ENCODE data around the gene C22orf23.

DNA sequence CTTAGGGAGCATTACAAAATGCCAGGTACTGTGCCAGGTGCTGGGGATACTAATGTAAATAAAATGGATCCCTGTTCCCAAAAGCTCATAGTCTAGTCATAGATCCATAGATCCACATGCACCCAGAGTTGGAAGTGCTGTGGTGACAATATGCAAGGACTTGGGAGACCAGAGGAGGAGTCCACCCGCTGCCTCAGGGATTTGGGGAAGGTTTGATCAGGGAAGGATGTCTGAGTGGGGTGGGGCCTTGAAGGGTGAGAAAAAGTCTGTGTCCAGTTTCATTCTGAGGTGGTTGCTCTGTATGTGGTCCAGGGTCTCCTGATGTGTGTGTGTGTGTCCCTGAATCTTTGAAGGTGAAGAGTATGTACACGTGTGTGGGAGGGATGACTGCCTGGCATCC, 21.8 kb upstream of the C22orf23 start:
- TF ChIP-seq EP300 (IDR thresholded peaks at IDR 0.05) = no peak
- TF ChIP-seq, protein P1, sequence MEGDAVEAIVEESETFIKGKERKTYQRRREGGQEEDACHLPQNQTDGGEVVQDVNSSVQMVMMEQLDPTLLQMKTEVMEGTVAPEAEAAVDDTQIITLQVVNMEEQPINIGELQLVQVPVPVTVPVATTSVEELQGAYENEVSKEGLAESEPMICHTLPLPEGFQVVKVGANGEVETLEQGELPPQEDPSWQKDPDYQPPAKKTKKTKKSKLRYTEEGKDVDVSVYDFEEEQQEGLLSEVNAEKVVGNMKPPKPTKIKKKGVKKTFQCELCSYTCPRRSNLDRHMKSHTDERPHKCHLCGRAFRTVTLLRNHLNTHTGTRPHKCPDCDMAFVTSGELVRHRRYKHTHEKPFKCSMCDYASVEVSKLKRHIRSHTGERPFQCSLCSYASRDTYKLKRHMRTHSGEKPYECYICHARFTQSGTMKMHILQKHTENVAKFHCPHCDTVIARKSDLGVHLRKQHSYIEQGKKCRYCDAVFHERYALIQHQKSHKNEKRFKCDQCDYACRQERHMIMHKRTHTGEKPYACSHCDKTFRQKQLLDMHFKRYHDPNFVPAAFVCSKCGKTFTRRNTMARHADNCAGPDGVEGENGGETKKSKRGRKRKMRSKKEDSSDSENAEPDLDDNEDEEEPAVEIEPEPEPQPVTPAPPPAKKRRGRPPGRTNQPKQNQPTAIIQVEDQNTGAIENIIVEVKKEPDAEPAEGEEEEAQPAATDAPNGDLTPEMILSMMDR (IDR thresholded peaks at IDR 0.05) = no peak

All from ovary (tissue), 3 donors.